Neural progenitor cell (in vitro differentiated cells): Measurements from ENCODE around the gene ANKRD13D. TPM values are rescaled to one million over a fixed set of nuclear protein-coding genes. Genes with fewer than 3 reads are reported as not detected.

Experiments used
- DNase-seq: peaks from one replicate; pipeline ENCODE4 v3.0.0-alpha.2; 2016; ENCODE audit warnings: low spot score
- H2AFZ ChIP-seq: fragments of 200-600 bp; sonication (generic); replicated peaks from 2 replicates; pipeline ENCODE4 v1.6.1; 2016; ENCODE audit warnings: antibody characterized with exemption
- H3F3A ChIP-seq: fragments of 200-600 bp; sonication (generic); 2 replicates; pipeline ENCODE4 v1.6.1; 2016; ENCODE audit warnings: antibody characterized with exemption, low read depth
- H3K27ac ChIP-seq: fragments of 200-600 bp; sonication (generic); 2 replicates; pipeline ENCODE4 v1.5.1; 2016; ENCODE audit warnings: mild to moderate bottlenecking
- H3K27me3 ChIP-seq: fragments of 200-600 bp; sonication (generic); 2 replicates; pipeline ENCODE4 v1.6.1; 2016; ENCODE audit warnings: mild to moderate bottlenecking, moderate library complexity
- H3K36me3 ChIP-seq: fragments of 200-600 bp; sonication (generic); 2 replicates; pipeline ENCODE4 v1.5.1; 2016
- H3K4me1 ChIP-seq: fragments of 200-600 bp; sonication (generic); 2 replicates; pipeline ENCODE4 v1.6.1; 2016; ENCODE audit warnings: mixed run types
- H3K4me2 ChIP-seq: fragments of 200-600 bp; sonication (generic); 2 replicates; pipeline ENCODE4 v1.6.1; 2016
- H3K4me3 ChIP-seq: fragments of 200-600 bp; sonication (generic); 2 replicates; pipeline ENCODE4 v1.5.1; 2016
- H3K79me2 ChIP-seq: fragments of 200-600 bp; sonication (generic); 2 replicates; pipeline ENCODE4 v1.6.1; 2016; ENCODE audit warnings: low read depth
- H3K9ac ChIP-seq: fragments of 200-600 bp; sonication (generic); 2 replicates; pipeline ENCODE4 v1.6.1; 2016
- H3K9me3 ChIP-seq: fragments of 200-600 bp; sonication (generic); 2 replicates; pipeline ENCODE4 v1.5.1; 2016; ENCODE audit warnings: low read depth
- H4K20me1 ChIP-seq: fragments of 200-600 bp; sonication (generic); 2 replicates; pipeline ENCODE4 v1.6.1; 2016; ENCODE audit warnings: low read depth
- H3K27ac Mint-ChIP-seq: 3 replicates; pipeline ENCODE4 v1.8.0; 2021; ENCODE audit warnings: mixed read lengths
- H3K27me3 Mint-ChIP-seq: 2 replicates; pipeline ENCODE4 v1.8.0; 2022; ENCODE audit warnings: low read depth, mild to moderate bottlenecking, inconsistent platforms, moderate library complexity, mixed read lengths; ENCODE audit not compliant: insufficient read depth
- H3K36me3 Mint-ChIP-seq: 3 replicates; pipeline ENCODE4 v1.8.0; 2021; ENCODE audit warnings: mixed read lengths
- H3K4me1 Mint-ChIP-seq: 3 replicates; pipeline ENCODE4 v1.8.0; 2021; ENCODE audit warnings: mixed read lengths
- H3K4me3 Mint-ChIP-seq: 3 replicates; pipeline ENCODE4 v1.8.0; 2021; ENCODE audit warnings: mild to moderate bottlenecking, moderate library complexity, mixed read lengths
- H3K9me3 Mint-ChIP-seq: 3 replicates; pipeline ENCODE4 v1.8.0; 2020; ENCODE audit warnings: mixed read lengths
- EZH2 ChIP-seq: fragments of 200-600 bp; sonication (generic); IDR thresholded peaks from 2 replicates; pipeline ENCODE4 v1.6.1; 2017; ENCODE audit warnings: antibody characterized with exemption, mild to moderate bottlenecking, moderate library complexity
- EZH2phosphoT487 ChIP-seq: fragments of 200-600 bp; sonication (generic); IDR thresholded peaks from 2 replicates; pipeline ENCODE4 v1.6.1; 2017; ENCODE audit warnings: antibody characterized with exemption
- total RNA-seq: library from RNA; depleted of rRNA; stranded (reverse); fragments of >200 nt; gene quantifications from 2 replicates; pipeline ENCODE4 v1.2.3, GENCODE V29; 2015; ENCODE audit warnings: low replicate concordance
- TF ChIP-seq, protein P1 (sequence below): fragments of 200-600 bp; sonication (generic); IDR thresholded peaks from 2 replicates; pipeline ENCODE4 v1.5.1; 2017; ENCODE audit warnings: antibody characterized with exemption, mild to moderate bottlenecking

Gene ANKRD13D
- total RNA-seq, 1 donor from 2014 or later: 21.0 TPM

GRCh38 chr11:67321313-67321871 lies 32.3 kb downstream of the ANKRD13D start:
- peaks cover 3% of the 10 kb centered on the region for H3K27me3 Mint-ChIP-seq
- H3K27ac Mint-ChIP-seq: no peak overlapping the region
- H3K9me3 Mint-ChIP-seq: no peaks in the 10 kb centered on the region
- Histone ChIP-seq H3K27ac (no peak overlapping the region), H2AFZ (no peak overlapping the region), H3K79me2 (no peaks in the 10 kb centered on the region), H3K4me2 (no peak overlapping the region), H3F3A (peaks cover 8% of the 10 kb centered on the region), H4K20me1 (peaks cover 8% of the 10 kb centered on the region), H3K4me3 (no peak overlapping the region), H3K36me3 (no peaks in the 10 kb centered on the region), H3K9me3 (no peaks in the 10 kb centered on the region), H3K4me1 (peaks cover 3% of the 10 kb centered on the region), H3K9ac (no peak overlapping the region), H3K27me3 (peaks cover 29% of the 10 kb centered on the region)
- no peak for DNase-seq
- TF ChIP-seq EZH2 (no peak), EZH2phosphoT487 (no peak)
- TF ChIP-seq, protein P1, sequence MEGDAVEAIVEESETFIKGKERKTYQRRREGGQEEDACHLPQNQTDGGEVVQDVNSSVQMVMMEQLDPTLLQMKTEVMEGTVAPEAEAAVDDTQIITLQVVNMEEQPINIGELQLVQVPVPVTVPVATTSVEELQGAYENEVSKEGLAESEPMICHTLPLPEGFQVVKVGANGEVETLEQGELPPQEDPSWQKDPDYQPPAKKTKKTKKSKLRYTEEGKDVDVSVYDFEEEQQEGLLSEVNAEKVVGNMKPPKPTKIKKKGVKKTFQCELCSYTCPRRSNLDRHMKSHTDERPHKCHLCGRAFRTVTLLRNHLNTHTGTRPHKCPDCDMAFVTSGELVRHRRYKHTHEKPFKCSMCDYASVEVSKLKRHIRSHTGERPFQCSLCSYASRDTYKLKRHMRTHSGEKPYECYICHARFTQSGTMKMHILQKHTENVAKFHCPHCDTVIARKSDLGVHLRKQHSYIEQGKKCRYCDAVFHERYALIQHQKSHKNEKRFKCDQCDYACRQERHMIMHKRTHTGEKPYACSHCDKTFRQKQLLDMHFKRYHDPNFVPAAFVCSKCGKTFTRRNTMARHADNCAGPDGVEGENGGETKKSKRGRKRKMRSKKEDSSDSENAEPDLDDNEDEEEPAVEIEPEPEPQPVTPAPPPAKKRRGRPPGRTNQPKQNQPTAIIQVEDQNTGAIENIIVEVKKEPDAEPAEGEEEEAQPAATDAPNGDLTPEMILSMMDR: no peak
- peaks cover 16% of the 10 kb centered on the region for H3K4me1 Mint-ChIP-seq
- H3K4me3 Mint-ChIP-seq: no peak overlapping the region
- H3K36me3 Mint-ChIP-seq: peaks cover 8% of the 10 kb centered on the region

DNA sequence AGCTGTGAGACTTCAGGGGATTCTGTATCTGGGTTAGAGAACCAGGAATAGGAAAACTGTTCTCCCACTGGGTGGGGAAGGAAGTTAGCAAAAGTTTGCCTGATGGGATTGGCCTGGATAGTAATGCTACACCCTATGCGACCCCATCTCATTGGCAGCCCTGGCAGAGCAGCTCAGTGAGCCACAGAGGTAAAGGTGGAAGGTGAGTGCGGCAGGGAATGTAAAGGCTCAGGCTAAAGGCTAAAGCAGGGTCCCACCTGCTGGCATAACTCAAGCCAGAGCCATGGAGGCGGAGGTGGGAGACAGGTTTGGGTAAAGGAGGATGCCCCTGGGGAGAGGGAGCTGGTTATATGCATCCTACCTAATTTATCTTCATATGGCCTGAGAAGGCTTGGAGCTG lies 32.9 kb downstream of the ANKRD13D start:
- no peak overlapping the region for H3K27ac Mint-ChIP-seq
- H3K27me3 Mint-ChIP-seq: peaks cover 2% of the 10 kb centered on the region
- H3K4me3 ChIP-seq: no peak overlapping the region
- no peaks in the 10 kb centered on the region for H3K9me3 Mint-ChIP-seq
- H3K27ac ChIP-seq: no peak overlapping the region
- no peaks in the 10 kb centered on the region for H3K79me2 ChIP-seq
- peaks cover 3% of the 10 kb centered on the region for H3K4me1 ChIP-seq
- no peak overlapping the region for H3K9ac ChIP-seq
- H2AFZ ChIP-seq: no peak overlapping the region
- peaks cover 10% of the 10 kb centered on the region for H3K36me3 Mint-ChIP-seq
- H3K4me2 ChIP-seq: no peak overlapping the region
- H3K9me3 ChIP-seq: no peaks in the 10 kb centered on the region
- H3K36me3 ChIP-seq: no peaks in the 10 kb centered on the region
- H3K4me3 Mint-ChIP-seq: no peak overlapping the region
- no peak for TF ChIP-seq EZH2phosphoT487
- TF ChIP-seq, protein P1: no peak
- TF ChIP-seq EZH2: no peak
- DNase-seq: no peak
- peaks cover 29% of the 10 kb centered on the region for H3K27me3 ChIP-seq
- peaks cover 5% of the 10 kb centered on the region for H3F3A ChIP-seq
- peaks cover 16% of the 10 kb centered on the region for H3K4me1 Mint-ChIP-seq
- H4K20me1 ChIP-seq: peaks cover 8% of the 10 kb centered on the region

- Histone ChIP-seq H2AFZ (no peak overlapping the region), H4K20me1 (peaks cover 6% of the 10 kb centered on the region), H3K79me2 (no peaks in the 10 kb centered on the region), H3F3A (no peaks in the 10 kb centered on the region), H3K4me1 (peaks cover under 1% of the 10 kb centered on the region), H3K9ac (no peak overlapping the region), H3K27me3 (peaks cover 20% of the 10 kb centered on the region), H3K27ac (no peak overlapping the region), H3K9me3 (no peaks in the 10 kb centered on the region), H3K4me3 (no peak overlapping the region), H3K36me3 (no peaks in the 10 kb centered on the region), H3K4me2 (no peak overlapping the region)
- Mint-ChIP-seq H3K27me3 (peaks cover 2% of the 10 kb centered on the region), H3K9me3 (no peaks in the 10 kb centered on the region), H3K4me3 (no peak overlapping the region), H3K4me1 (peaks cover 10% of the 10 kb centered on the region), H3K27ac (no peak overlapping the region), H3K36me3 (peaks cover 10% of the 10 kb centered on the region)
- no peak for DNase-seq
- TF ChIP-seq EZH2 (no peak), EZH2phosphoT487 (no peak)
- TF ChIP-seq, protein P1: no peak
Measured at GRCh38 chr11:67323526-67323925, 34.4 kb downstream of the ANKRD13D start.
